Testis (tissue), 3 donors: ENCODE data around the gene PCDHGA6. TPM values are rescaled to one million over a fixed set of nuclear protein-coding genes. Genes with fewer than 3 reads are reported as not detected.

Experiments
- DNase-seq: peaks from one replicate; pipeline ENCODE4 v3.0.0-alpha.2; 2019
- H3K27ac ChIP-seq, 2 donors: fragments of 200-600 bp; sonication (generic); one replicate each; pipeline ENCODE4 v1.5.1; 2019
- H3K27me3 ChIP-seq: fragments of 200-600 bp; sonication (generic); one replicate; pipeline ENCODE4 v1.5.1; 2019
- H3K36me3 ChIP-seq: fragments of 200-600 bp; sonication (generic); one replicate; pipeline ENCODE4 v1.5.1; 2017; ENCODE audit warnings: low read depth; ENCODE audit errors: missing control alignments
- H3K4me1 ChIP-seq: fragments of 200-600 bp; sonication (generic); one replicate; pipeline ENCODE4 v1.5.1; 2019
- H3K4me3 ChIP-seq, 2 donors: fragments of 200-600 bp; sonication (generic); one replicate each; pipeline ENCODE4 v1.5.1; 2017 to 2019
- H3K9me3 ChIP-seq: fragments of 200-600 bp; sonication (generic); one replicate; pipeline ENCODE4 v1.5.1; 2017
- CTCF ChIP-seq, 3 experiments: fragments of 450-650 bp in 2 of 3; fragments of 200-600 bp in 1 of 3; sonication (generic) in 1 of 3; IDR thresholded peaks; one replicate each; pipeline ENCODE4 v1.5.1; 2016 to 2019; ENCODE audit warnings: antibody characterized with exemption in 3 of 3, mild to moderate bottlenecking in 2 of 3, moderate library complexity in 1 of 3
- POLR2A ChIP-seq: fragments of 450-650 bp; IDR thresholded peaks from one replicate; pipeline ENCODE4 v1.6.1; 2017; ENCODE audit warnings: antibody characterized with exemption, mild to moderate bottlenecking, moderate library complexity
- WGBS, 2 donors: methylation state at CpG; one replicate each; pipeline ENCODE4 v1.1.5; 2018; 5-methylcytosine and 5-hydroxymethylcytosine counted together
- intact Hi-C: fragments of 100-400 bp; cut with DNase I; formaldehyde crosslinking; loops from one replicate; pipeline ENCODE4 v1.15.1; 2023; ENCODE audit warnings: low total_unique reads
- polyA plus RNA-seq: library from polyadenylated mRNA; stranded (reverse); fragments of 350-450 nt; fragmentation: Illumina TruSeq; extraction: RNeasy Lipid Tissue Mini Kit (QIAGEN cat#74804); gene quantifications from one replicate; pipeline ENCODE4 v1.2.3, GENCODE V29; 2014; ENCODE audit warnings: low read depth, low replicate concordance; ENCODE audit not compliant: insufficient read depth
- total RNA-seq, 2 donors: library from RNA; depleted of rRNA; stranded (reverse); fragments of >200 nt; gene quantifications; one replicate each; pipeline ENCODE4 v1.2.3, GENCODE V29; 2016

PCDHGA6 gene
- total and polyA plus RNA-seq, 3 donors from 2014 or later: 1.8 to 13.4 (median 9.7) TPM

- Histone ChIP-seq H3K27me3 (no peaks in the 10 kb centered on the region), H3K9me3 (no peaks in the 10 kb centered on the region), H3K4me1 (peaks cover 3% of the 10 kb centered on the region), H3K27ac (no peak overlapping the region), H3K4me3 (peak overlapping the region in 1 of 2 donors; percentile 15), H3K36me3 (no peaks in the 10 kb centered on the region)
- WGBS, 2 donors: 24% methylated on average over 74 of the region's 74 CpGs; no CpG with 5 or more reads in 1 of the 2 donors
- intact Hi-C loops: no loop called here
- DNase-seq: no peak
- TF ChIP-seq POLR2A: no peak
- TF ChIP-seq CTCF (IDR thresholded peaks at IDR 0.05): no peak
Observed at GRCh38 chr5:141419074-141419880, 45.6 kb downstream of the PCDHGA6 start.

GRCh38 chr5:141420855-141421488 is 47.3 kb downstream of the PCDHGA6 start, which contains the start of gene PCDHGA11:
Gene PCDHGA11, plus strand, starts transcription at chr5:141421051. Its CDS starts 177 bp downstream, at chr5:141421228.
- H3K4me1 ChIP-seq: peaks cover 3% of the 10 kb centered on the region
- no peak for TF ChIP-seq POLR2A
- peak; percentile 17 to 51 (median 23) for TF ChIP-seq CTCF (IDR thresholded peaks at IDR 0.05)
- no peak within 1 kb of the TSS for H3K27ac ChIP-seq
- no peaks in the 10 kb centered on the region for H3K9me3 ChIP-seq
- no peaks in the 10 kb centered on the region for H3K36me3 ChIP-seq
- intact Hi-C loops: loop anchor here (10.0 kb wide), 1 partner anchor 104 kb away; no protein-coding TSS in a partner anchor
- 17 to 20% methylated on average over 37 to 42 of the region's 42 CpGs for WGBS, 2 donors
- peak within 1 kb of the TSS; percentile 26 to 27 for H3K4me3 ChIP-seq
- no peaks in the 10 kb centered on the region for H3K27me3 ChIP-seq
- peak; percentile 73 for DNase-seq

GRCh38 chr5:141421489-141421855 is 47.8 kb downstream of the PCDHGA6 start:
- no peaks in the 10 kb centered on the region for H3K36me3 ChIP-seq
- no peaks in the 10 kb centered on the region for H3K9me3 ChIP-seq
- no peak for DNase-seq
- no peaks in the 10 kb centered on the region for H3K27me3 ChIP-seq
- intact Hi-C loops: loop anchor here (10.0 kb wide), 1 partner anchor 103 kb away; no protein-coding TSS in a partner anchor
- peak overlapping the region; percentile 26 to 27 for H3K4me3 ChIP-seq
- TF ChIP-seq CTCF (IDR thresholded peaks at IDR 0.05): no peak
- no peak for TF ChIP-seq POLR2A
- no peak overlapping the region for H3K27ac ChIP-seq
- 15 to 17% methylated on average over 13 of the region's 13 CpGs for WGBS, 2 donors
- peaks cover 3% of the 10 kb centered on the region for H3K4me1 ChIP-seq

GRCh38 chr5:141422742-141423291 is 49.1 kb downstream of the PCDHGA6 start:
- Histone ChIP-seq H3K36me3 (no peaks in the 10 kb centered on the region), H3K4me3 (no peak overlapping the region), H3K27ac (no peak overlapping the region), H3K9me3 (no peaks in the 10 kb centered on the region), H3K27me3 (no peaks in the 10 kb centered on the region), H3K4me1 (peaks cover 3% of the 10 kb centered on the region)
- DNase-seq: no peak
- TF ChIP-seq POLR2A (no peak), CTCF (IDR thresholded peaks at IDR 0.05) (no peak)
- WGBS, 2 donors: 22 to 25% methylated on average over 10 to 34 of the region's 42 CpGs
- intact Hi-C loops: loop anchor here (10.0 kb wide), 1 partner anchor 102 kb away; no protein-coding TSS in a partner anchor
